ENCODE data around the gene RBM18. TPM values are rescaled to one million over a fixed set of nuclear protein-coding genes. Genes with fewer than 3 reads are reported as not detected.
A peak's percentile ranks its signal among the peaks of the same experiment; 100 is the strongest.

Gene RBM18
- total and polyA plus RNA-seq, 12 donors: 6.0 to 47.6 (median 42.1) TPM

DNA sequence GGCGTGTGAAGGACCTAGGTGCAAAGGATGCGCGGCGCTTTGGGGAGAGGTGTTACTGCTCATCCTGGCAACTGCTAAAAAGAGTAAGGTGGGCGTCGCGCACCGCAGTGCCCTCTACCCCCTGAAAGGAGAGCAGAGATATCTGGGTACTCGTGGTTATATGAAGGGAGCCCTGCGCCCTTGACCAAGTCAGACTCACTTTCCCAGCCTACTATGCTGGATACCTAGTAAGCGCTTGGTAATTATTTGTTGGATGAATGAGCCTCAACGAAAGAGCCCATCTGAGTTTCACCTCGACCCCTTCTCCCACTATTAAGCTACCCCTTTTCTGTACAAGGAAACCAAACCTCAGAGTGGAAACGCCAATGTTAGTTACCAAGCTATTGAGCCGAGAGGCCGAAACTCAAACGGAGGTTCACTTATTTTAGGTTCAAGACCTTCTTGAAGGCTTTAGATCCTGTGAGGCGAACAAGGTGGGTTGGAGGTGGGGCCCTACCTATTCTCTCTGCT, 43.9 kb downstream of the RBM18 start:
- TF ChIP-seq, protein P1, sequence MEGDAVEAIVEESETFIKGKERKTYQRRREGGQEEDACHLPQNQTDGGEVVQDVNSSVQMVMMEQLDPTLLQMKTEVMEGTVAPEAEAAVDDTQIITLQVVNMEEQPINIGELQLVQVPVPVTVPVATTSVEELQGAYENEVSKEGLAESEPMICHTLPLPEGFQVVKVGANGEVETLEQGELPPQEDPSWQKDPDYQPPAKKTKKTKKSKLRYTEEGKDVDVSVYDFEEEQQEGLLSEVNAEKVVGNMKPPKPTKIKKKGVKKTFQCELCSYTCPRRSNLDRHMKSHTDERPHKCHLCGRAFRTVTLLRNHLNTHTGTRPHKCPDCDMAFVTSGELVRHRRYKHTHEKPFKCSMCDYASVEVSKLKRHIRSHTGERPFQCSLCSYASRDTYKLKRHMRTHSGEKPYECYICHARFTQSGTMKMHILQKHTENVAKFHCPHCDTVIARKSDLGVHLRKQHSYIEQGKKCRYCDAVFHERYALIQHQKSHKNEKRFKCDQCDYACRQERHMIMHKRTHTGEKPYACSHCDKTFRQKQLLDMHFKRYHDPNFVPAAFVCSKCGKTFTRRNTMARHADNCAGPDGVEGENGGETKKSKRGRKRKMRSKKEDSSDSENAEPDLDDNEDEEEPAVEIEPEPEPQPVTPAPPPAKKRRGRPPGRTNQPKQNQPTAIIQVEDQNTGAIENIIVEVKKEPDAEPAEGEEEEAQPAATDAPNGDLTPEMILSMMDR (IDR thresholded peaks at IDR 0.05): no peak
- intact Hi-C loops (cut with DNase I): loop anchor here in 1 of 10 donors (10.0 kb wide), 1 partner anchor 124 kb away; no protein-coding TSS in a partner anchor
- Histone ChIP-seq H3K4me3 (peak overlapping the region in 1 of 10 donors; percentile 16), H3K27ac (no peak overlapping the region), H3K9me3 (no peaks in the 10 kb centered on the region), H3K36me3 (no peaks in the 10 kb centered on the region), H3K4me1 (peaks cover 10 to 60% (median 31%) of the 10 kb centered on the region in 9 donors), H3K27me3 (peaks cover 16 to 100% (median 99%) of the 10 kb centered on the region in 7 donors)
- DNase-seq (no peak), ATAC-seq (no peak)
- 32 to 42% methylated on average over 18 of the region's 18 CpGs for WGBS, 2 donors

DNA sequence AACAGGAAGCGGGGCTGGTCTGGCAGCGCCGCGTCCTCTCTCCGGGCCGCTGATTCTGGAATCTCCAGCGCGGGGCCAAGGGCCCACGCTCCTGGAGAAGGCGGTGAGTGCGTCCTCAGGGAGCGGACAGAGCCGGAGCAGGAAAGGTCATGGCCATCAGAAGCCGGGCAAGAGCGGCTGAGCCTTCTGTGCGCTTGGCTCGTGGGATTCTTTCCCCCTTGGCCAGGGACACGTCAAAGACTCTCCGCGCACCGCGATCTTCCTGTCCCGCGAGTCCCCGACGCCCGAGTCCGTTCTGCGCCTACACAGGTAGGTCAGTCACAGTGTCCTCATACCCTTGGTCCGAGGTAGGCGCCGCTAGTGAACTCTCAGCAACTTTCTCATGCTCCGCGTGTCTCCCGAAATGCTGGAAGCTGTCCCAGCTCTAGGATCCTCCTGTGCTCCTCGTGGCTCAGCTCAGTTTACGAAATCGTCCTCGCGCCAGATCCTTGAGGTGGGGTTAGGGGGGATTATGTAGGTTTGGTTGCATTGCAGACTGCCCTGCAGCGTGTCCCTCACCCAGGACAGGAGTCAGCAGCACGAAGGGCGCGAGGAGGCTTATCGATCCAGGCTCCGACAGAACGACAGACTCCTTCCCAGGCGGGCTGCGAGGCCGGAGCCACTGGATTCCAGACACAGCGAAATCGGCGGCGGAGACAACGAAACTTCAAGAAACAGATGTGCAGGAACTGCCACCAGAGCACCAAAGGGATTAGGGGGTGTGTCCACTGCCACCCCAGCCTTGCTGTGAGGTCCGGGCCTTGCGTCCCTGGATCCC, 44.6 kb downstream of the RBM18 start:
- intact Hi-C loops (cut with DNase I): loop anchor here in 1 of 10 donors (10.0 kb wide), 1 partner anchor 125 kb away; no protein-coding TSS in a partner anchor
- peaks cover 10 to 55% (median 31%) of the 10 kb centered on the region in 9 donors for H3K4me1 ChIP-seq
- 13 to 20% methylated on average over 57 of the region's 57 CpGs for WGBS, 2 donors
- ATAC-seq: peak in 7 of 8 donors; percentile 10 to 41 (median 22)
- H3K27me3 ChIP-seq: peaks cover 16 to 100% (median 98%) of the 10 kb centered on the region in 7 donors
- no peak for DNase-seq
- H3K9me3 ChIP-seq: no peaks in the 10 kb centered on the region
- peak overlapping the region; percentile 8 to 43 (median 28) for H3K4me3 ChIP-seq
- H3K27ac ChIP-seq: no peak overlapping the region
- H3K36me3 ChIP-seq: no peaks in the 10 kb centered on the region
- TF ChIP-seq, protein P1 (IDR thresholded peaks at IDR 0.05): no peak

DNA sequence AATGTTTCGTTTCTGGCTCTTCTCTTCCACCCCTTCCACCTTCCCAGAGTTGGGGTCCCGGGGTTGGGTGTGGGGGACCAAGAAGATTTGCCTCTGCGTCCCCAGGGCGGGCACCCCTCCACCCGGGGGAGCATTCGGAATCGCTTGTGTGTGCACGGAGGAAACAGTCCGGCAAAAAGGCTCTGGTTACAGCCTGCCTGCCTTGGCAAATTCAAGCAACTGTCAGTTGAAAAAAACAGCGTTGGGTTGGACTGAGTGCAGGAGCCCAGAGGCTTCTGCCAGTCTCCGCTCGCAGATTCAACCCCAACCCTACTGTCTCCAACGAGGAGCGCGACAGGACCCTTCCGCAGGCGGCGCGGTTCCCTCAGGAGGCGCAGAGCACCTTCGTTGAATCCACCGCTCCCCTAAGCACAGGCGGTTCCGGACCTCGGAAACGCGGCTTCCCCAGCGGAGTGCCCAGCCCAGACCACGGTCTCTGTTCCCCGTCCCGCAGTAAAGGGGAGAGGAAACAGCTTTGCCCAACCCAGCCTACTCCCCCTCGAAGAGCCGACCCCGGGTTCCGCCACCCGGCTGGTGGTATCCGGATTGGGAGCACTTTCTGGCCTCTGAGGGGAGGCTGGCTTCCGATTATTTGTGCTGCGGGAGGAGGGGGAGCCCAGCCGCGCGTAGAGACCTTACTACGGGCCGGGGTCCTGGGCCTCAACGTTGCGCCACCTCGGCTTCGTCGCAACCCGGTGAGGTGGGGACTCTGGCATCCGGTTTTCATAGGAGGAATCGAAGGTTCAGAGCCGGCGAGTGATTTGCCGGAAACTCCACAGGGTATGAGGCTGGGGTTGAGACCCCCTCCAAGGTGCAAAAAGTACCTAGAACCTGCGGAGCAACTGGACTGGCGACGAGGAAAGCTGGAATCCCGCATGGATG, 45.4 kb downstream of the RBM18 start:
- intact Hi-C loops (cut with DNase I): no loop called here
- DNase-seq (no peak), ATAC-seq (peak; percentile 4 to 37 (median 30))
- Histone ChIP-seq H3K9me3 (no peaks in the 10 kb centered on the region), H3K4me3 (peak overlapping the region; percentile 8 to 43 (median 28)), H3K36me3 (no peaks in the 10 kb centered on the region), H3K27ac (no peak overlapping the region), H3K27me3 (peaks cover 17 to 100% (median 95%) of the 10 kb centered on the region in 7 donors), H3K4me1 (peaks cover 10 to 59% (median 31%) of the 10 kb centered on the region in 9 donors)
- TF ChIP-seq, protein P1 (IDR thresholded peaks at IDR 0.05): no peak
- 6 to 10% methylated on average over 59 of the region's 59 CpGs for WGBS, 2 donors

All from heart right ventricle (tissue), 16 donors.